ENCODE measurements around the gene ATXN1. TPM values are rescaled to one million over a fixed set of nuclear protein-coding genes. Genes with fewer than 3 reads are reported as not detected.

The ATXN1 gene
- total RNA-seq, 1 donor: 45.3 TPM

DNA sequence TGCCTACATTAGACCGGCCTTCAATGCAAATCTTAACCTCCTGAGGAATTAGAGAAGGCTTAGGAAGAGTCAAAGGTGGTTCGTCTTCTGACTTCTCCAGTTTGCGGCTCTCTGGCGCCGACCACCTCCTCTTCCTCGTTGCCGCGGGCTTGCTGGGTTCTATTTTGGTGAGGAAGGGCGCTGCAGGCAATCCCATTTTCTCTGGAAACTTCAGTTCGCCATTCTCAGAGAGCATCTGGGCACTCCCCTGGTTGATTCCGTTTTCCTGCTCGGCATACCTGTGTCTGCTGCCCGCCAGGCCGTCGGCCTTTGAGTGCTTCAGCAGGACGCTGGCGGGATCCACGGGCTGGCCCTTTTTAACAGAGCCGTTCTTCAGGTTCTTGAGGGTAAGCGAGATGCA, 454.9 kb downstream of the ATXN1 start:
- no peak for DNase-seq (ENCODE audit: low read depth)
- H3K4me3 ChIP-seq (ENCODE audit: low read depth, low read length): no peak overlapping the region
- TF ChIP-seq, protein P1, sequence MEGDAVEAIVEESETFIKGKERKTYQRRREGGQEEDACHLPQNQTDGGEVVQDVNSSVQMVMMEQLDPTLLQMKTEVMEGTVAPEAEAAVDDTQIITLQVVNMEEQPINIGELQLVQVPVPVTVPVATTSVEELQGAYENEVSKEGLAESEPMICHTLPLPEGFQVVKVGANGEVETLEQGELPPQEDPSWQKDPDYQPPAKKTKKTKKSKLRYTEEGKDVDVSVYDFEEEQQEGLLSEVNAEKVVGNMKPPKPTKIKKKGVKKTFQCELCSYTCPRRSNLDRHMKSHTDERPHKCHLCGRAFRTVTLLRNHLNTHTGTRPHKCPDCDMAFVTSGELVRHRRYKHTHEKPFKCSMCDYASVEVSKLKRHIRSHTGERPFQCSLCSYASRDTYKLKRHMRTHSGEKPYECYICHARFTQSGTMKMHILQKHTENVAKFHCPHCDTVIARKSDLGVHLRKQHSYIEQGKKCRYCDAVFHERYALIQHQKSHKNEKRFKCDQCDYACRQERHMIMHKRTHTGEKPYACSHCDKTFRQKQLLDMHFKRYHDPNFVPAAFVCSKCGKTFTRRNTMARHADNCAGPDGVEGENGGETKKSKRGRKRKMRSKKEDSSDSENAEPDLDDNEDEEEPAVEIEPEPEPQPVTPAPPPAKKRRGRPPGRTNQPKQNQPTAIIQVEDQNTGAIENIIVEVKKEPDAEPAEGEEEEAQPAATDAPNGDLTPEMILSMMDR (IDR thresholded peaks at IDR 0.05; ENCODE audit: insufficient read depth, low read depth, low read length): no peak

DNA sequence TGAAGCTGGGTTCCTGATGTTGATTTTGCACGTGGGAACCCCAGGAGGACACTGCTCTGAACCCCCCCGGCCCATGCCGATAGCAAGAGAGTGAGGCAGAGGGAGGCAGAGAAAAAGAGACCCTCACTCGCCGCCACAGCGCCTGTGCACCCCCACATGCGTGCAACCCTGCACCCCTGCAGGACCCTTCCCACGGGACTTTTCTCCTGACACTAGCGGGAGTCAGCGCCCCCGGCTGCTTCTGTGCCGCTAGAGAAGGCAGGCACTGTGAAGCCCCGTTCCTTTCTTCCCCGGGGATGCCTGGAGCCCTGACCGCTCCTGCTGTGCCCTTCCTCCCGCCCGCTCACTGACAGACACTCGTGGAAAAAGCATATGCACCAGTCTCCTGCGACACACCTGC, 455.5 kb downstream of the ATXN1 start:
- no peak for DNase-seq (ENCODE audit: low read depth)
- H3K4me3 ChIP-seq (ENCODE audit: low read depth, low read length): no peak overlapping the region
- TF ChIP-seq, protein P1 (IDR thresholded peaks at IDR 0.05; ENCODE audit: insufficient read depth, low read depth, low read length): no peak

DNA sequence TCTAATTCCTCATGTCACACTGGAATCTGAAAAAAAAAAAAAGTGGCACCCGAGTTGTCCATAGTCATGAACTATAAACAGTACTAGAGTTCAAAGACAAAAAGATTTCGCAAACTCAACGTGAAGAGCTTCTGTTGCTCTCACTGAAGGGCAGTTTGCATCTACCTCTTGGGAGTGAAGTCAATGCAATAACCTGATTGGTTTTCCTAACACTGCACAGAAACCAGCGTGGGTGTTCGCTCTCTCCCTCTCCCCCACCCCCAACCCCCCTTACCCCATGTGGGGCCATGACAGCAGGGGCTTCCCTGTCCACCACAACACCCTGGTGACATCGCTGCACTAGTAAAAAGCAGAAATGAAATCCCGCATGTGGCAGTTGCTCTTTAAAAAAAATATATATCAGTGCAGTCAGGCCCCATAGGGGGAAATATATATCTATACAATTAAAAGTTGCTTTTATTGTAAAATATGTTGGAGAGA, 456.0 kb downstream of the ATXN1 start:
- TF ChIP-seq, protein P1 (IDR thresholded peaks at IDR 0.05; ENCODE audit: insufficient read depth, low read depth, low read length): no peak
- no peak overlapping the region for H3K4me3 ChIP-seq (ENCODE audit: low read depth, low read length)
- DNase-seq (ENCODE audit: low read depth): no peak

DNA sequence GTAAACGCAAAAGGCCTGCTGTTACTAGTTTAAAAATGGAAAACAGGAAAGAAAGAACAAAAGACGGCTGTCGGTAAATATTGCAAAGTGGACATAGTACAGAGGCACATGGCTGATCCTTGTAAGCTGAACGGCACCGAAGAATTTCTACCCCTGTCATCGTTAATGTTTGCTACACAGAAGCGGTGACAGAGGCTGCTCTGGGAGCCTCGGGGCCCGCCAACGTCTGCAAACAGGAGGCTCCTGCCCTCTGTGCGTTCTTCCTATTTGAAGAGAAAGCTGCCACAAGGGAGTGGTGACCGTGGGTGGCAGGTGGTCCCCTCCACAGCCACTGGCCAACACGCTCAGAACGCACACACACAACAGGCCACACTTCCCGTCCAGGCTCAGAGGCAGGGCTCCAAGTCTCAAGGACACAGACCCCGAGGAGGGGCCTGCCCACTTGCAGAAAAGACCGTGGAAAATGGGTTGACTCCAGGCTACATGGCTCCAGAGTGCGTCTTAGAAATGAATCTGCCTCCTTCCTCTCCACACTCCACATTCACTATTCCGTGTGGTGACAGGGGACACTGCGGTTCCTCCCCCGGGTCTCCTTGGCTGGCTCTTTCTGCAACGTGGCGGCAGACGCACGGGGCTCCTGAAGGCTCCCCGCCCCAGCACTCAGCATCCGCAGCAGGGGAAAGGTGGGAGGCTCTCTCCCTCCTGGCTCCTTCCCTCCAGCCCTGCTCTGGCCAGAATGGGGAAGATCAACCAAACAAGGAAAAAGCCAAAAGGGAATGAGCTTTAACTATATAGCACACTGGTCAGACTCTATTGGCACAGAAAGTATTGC, 458.3 kb downstream of the ATXN1 start:
- no peak for DNase-seq (ENCODE audit: low read depth)
- TF ChIP-seq, protein P1 (IDR thresholded peaks at IDR 0.05; ENCODE audit: insufficient read depth, low read depth, low read length): no peak
- no peak overlapping the region for H3K4me3 ChIP-seq (ENCODE audit: low read depth, low read length)

DNA sequence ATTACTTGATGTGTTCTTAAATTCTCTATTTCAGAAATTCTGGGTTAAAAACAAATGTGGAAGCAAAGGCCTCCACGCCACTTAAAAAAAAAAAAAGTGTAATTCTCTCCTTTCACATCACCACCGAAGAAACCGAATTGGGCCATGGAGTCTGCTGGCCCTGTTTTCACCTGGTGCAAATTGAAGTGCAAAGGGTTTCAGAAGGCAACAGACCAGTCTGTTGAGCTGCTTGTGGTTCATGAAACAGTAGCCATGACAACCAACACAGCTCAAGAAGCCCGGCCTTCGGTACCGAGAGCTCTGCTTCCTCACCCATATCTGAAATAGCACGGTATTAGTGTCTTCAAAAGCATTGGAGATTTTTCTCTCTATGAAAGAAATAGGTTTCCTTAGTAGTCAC, 459.7 kb downstream of the ATXN1 start:
- DNase-seq (ENCODE audit: low read depth): no peak
- H3K4me3 ChIP-seq (ENCODE audit: low read depth, low read length): no peak overlapping the region
- TF ChIP-seq, protein P1 (IDR thresholded peaks at IDR 0.05; ENCODE audit: insufficient read depth, low read depth, low read length): no peak

DNA sequence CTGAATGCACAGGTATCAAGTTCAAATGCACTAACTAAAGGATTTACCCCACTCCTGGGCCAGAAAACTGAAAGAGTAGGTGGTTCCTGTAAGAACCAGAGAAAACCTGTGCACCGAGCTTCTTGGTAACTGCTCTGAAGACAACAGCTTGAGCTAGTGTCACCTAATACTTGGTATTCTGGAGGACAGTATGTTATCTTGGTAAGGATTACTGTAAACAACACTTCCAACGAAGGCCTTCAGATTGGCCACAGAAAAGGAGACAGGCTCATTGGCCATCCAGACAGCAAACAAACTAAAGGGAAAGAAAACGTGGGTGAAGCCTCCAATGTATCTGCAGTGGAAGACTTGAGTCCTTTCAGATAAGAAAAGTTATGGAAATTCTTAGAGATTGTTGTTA, 461.4 kb downstream of the ATXN1 start:
- H3K4me3 ChIP-seq (ENCODE audit: low read depth, low read length): no peak overlapping the region
- no peak for DNase-seq (ENCODE audit: low read depth)
- TF ChIP-seq, protein P1 (IDR thresholded peaks at IDR 0.05; ENCODE audit: insufficient read depth, low read depth, low read length): no peak
